Central memory CD4-positive, alpha-beta T cell (primary cell): ENCODE measurements around the gene GTF3A.

Source experiments
- DNase-seq: peaks from one replicate; pipeline ENCODE4 v3.0.0; 2022

The GTF3A gene

GRCh38 chr13:27449081-27449603 lies 24.7 kb downstream of the GTF3A start:
- no peak for DNase-seq

GRCh38 chr13:27449936-27450828 lies 25.8 kb downstream of the GTF3A start, which contains the start of gene MTIF3:
MTIF3 (minus strand) TSS chr13:27450564; CDS start chr13:27440448, 10,116 bp downstream.
- DNase-seq: peak; percentile 98

DNA sequence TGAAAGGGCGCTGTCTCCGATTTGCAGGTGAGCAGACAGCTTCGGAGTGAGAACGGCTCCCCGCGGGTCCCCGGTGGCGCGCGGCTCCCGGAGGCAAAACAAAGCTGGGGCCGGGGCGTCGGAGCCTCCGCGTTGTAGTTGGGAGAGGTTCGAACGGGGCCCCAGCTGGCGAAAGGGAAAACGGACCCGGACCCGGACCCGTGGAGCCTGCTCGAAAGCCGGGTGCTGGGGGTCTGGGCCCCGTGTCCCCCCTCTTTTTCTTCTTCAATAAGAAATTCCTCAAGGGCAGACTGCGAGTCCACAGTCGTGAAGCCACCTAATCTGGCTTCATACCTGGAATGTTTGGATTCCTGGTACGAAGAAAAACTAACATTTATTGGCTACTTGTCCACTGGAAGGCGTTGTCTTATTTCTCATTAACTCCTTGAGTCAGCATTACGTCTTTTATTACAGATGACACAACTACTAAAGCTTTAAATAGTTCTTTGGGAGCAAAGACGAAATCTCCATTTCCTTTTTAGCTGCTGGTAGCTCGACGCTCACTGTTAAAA lies 26.6 kb downstream of the GTF3A start:
- DNase-seq: no peak

- peak; percentile 22 for DNase-seq
These were observed 31.0 kb downstream of the GTF3A start for GRCh38 chr13:27455331-27455855.

DNA sequence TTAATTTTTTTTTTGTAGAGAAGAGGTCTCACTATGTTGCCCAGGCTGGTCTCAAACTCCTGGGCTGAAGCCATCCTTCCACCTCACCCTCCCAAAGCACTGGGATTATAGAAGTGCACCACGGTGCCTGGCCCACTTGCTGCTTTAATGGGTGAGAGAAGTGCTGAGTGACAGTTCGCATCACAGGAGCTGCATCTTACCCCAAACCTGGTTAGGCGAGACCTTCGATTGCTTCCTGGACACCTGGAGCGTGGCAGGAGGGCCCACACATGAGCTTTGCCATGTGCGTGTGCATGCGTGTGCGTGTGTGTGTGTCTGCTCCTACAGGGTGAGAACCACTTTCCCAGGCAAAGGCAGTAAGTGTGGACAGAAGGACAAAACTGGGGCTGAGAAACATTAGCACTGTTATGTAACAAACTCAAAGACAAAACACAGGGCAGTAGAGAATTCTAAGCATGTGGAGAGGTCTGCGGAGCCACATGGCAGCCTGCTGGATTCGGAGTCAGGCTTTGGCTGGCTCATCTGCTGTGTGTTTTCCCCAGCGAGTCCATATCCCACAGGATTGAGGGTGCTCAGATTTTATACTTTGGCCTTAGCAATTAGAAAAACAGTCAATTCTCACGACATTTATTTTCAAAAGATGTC lies 37.6 kb downstream of the GTF3A start:
- no peak for DNase-seq

GRCh38 chr13:27463500-27463899 lies 39.1 kb downstream of the GTF3A start:
- DNase-seq: no peak

- DNase-seq: no peak
These were observed 41.2 kb downstream of the GTF3A start for GRCh38 chr13:27465611-27466010.

DNA sequence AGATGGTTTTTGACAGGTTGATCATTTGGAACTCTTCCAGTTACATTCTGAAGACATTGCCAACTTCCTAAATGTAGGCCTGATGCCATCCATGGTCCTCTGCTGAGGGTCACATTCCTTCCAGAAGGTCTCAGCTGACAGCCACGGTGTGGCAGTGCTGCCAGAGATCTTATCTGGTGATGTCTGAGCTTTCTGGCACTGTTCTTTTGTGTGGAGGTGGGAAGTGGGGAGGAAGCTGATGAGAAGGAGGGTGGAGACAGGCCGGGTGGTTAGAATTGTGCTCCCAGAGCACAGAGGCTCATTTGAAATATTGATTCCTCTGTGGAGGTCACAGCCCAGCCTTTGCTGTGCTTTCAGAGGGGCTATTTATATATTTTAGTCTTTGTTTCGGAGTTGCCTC lies 42.1 kb downstream of the GTF3A start:
- DNase-seq: no peak

- DNase-seq: no peak
These were observed 45.8 kb downstream of the GTF3A start for GRCh38 chr13:27470075-27470820.

DNA sequence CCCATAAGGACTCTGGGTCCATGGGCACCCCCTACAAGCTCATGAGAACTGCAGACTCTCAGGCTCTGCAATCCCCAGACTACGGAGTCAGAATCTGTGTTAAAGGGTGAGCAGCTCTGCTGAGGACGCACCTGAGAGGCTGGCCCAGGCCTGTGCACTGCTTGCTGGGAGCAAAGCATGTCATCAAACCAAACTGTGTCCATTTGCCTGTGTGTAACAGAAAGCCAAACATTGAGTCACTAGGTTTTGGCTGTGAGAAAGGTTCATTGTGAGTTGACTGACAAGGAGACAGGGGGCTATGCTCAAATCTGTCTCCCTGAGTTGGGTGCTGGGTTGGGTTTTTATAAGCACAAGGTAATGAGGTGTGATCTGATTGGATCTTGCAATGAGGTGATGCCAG lies 48.0 kb downstream of the GTF3A start:
- no peak for DNase-seq

DNA sequence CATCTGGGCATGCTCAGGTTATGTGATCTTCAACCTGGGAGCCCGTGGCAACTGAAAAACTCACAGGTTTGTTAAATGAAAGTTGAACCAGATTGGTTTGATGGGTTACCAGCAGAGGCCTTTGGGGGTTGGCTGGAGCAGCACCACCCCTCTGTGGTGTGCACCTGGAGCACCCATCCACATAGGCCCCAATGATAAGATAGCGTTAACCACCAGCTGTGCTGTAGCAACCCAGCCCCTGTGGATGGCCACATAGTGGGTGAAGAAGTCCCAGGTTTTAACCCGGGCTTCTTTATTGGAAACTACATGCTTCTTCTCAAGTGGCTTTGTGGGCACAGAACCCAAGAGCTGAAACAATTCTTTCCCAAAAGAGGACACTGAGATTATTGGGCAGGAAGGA lies 48.5 kb downstream of the GTF3A start:
- no peak for DNase-seq

DNA sequence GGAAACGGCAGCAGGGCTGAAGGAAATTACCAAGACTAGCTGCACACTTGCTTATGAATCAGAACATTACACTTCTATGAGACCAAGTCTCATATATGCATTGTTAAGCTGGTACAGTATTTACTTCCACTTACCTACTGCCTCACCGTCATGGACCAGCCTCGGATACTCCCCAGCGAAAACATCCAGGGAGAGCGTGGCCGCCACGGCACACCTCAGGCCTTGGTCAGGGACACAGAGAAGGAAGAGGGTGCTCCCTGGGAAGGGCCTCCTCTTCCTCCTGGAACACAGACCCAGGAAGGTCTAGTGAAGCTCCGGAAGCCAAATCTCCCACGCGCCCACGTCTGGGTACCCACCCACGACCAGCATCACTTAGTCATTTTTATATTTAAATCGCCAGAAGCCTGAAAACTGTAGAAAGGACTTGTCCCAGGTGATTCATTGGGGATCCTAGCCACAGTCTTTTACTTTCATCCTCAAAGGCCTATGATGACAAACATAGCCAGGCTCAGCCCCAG lies 50.4 kb downstream of the GTF3A start:
- no peak for DNase-seq

DNA sequence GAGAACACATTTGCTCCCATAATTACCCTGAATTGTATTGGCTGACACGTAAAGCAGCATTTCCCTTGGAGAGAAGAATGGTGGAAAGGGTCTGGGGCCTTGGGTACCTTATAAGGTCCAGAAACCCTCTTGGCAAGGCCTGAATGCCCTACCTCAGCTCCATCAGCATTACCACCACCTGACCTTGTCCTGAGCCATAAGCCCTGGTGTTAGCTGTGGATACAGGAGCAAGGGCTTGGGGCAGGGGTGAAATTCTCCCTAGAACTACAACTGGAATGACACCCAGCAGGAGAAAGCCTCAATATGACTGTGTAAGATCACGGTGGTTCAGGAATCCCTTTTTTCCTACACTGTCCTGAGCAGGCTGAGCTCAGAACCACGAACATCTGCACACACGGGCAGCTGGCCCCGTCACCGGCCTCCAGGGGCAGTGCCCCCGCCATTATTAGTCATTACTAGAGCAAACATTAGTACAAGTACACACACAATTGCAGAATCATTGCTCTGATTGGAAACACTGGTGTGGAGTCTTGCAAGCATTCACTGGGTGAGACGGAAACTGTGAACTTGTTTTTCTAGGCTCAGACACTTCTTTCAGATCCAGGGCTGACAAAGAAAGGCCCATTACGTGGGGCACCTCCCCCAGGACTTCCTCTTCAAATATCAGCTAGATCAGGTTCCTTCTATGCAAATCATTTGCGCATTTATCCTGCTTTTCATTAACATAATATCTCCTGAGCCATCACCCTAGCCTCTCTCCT lies 52.7 kb downstream of the GTF3A start:
- DNase-seq: no peak

GRCh38 chr13:27481766-27482165 lies 57.3 kb downstream of the GTF3A start:
- DNase-seq: no peak

DNA sequence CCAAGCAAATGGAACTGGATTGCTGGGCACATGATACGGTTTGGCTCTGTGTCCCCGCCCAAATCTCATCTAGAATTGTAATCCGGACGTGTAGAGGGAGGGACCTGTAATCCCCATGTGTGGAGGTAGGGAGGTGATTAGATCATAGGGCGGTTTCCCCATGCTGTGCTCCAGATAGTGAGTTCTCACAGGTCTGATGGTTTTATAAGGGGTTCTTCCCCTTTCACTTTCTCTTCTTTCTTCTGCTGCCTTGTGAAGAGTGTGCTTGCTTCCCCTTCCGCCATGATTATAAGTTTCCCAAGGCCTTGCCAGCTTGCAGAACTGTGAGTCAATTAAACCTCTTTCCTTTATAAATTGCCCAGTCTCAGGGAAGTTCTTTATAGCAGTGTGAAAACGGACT lies 58.6 kb downstream of the GTF3A start:
- DNase-seq: no peak

- DNase-seq: no peak
These were observed 59.0 kb downstream of the GTF3A start for GRCh38 chr13:27483421-27483820.
